ENCODE results near the gene TPD52L1. TPM values are rescaled to one million over a fixed set of nuclear protein-coding genes. Genes with fewer than 3 reads are reported as not detected.
A peak's percentile ranks its signal among the peaks of the same experiment; 100 is the strongest.

TPD52L1 gene
- polyA plus RNA-seq, 3 donors from 2014 or later: 2.2 to 5.2 (median 4.4) TPM

GRCh38 chr6:125294036-125294435 is 140.5 kb downstream of the TPD52L1 start:
- H3K4me3 Mint-ChIP-seq: no peak overlapping the region
- peak overlapping the region in 1 of 6 donors; percentile 19 for H3K27ac Mint-ChIP-seq
- peaks cover 27 to 64% (median 28%) of the 10 kb centered on the region in 3 donors for H3K36me3 Mint-ChIP-seq
- no peak for DNase-seq
- no peaks in the 10 kb centered on the region for H3K27me3 Mint-ChIP-seq (ENCODE audit: low read depth in 3 of 3)
- no peaks in the 10 kb centered on the region for H3K9me3 Mint-ChIP-seq
- peaks cover 38 to 76% of the 10 kb centered on the region in 2 donors for H3K4me1 Mint-ChIP-seq

GRCh38 chr6:125294925-125295324 is 141.4 kb downstream of the TPD52L1 start:
- Mint-ChIP-seq H3K36me3 (peaks cover 25 to 60% (median 28%) of the 10 kb centered on the region in 3 donors), H3K4me1 (peaks cover 45 to 80% of the 10 kb centered on the region in 2 donors), H3K27me3 (ENCODE audit: low read depth in 3 of 3) (no peaks in the 10 kb centered on the region), H3K4me3 (no peak overlapping the region), H3K27ac (peak overlapping the region in 2 of 6 donors; percentile 17 to 23), H3K9me3 (no peaks in the 10 kb centered on the region)
- no peak for DNase-seq

DNA sequence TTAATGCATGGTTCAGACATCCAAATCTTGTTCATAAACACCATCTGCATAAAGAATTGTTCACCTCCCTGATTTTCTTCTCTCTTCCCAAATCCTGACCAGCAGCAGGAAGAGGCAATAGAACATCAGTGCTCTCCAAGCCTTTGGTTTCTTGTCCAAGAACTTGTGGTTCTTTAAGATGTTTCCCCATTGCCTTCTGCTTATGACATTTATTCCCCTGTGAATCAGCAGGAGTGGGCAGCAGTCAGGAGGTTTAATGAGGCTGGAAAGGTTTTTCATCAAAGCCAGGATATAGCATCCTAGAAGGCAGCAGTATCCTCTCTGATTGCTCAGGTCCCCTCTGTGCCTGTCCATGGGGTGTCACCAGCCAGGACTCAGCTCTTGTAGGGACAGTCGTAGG is 142.9 kb downstream of the TPD52L1 start:
- H3K27ac Mint-ChIP-seq: peak overlapping the region in 2 of 6 donors; percentile 0 to 19
- peaks cover 0 to 8% (median 4%) of the 10 kb centered on the region in 3 donors for H3K27me3 Mint-ChIP-seq (ENCODE audit: low read depth in 3 of 3)
- DNase-seq: no peak
- H3K9me3 Mint-ChIP-seq: no peaks in the 10 kb centered on the region
- H3K4me3 Mint-ChIP-seq: no peak overlapping the region
- peaks cover 60 to 90% of the 10 kb centered on the region in 2 donors for H3K4me1 Mint-ChIP-seq
- peaks cover 23 to 54% (median 28%) of the 10 kb centered on the region in 3 donors for H3K36me3 Mint-ChIP-seq

DNA sequence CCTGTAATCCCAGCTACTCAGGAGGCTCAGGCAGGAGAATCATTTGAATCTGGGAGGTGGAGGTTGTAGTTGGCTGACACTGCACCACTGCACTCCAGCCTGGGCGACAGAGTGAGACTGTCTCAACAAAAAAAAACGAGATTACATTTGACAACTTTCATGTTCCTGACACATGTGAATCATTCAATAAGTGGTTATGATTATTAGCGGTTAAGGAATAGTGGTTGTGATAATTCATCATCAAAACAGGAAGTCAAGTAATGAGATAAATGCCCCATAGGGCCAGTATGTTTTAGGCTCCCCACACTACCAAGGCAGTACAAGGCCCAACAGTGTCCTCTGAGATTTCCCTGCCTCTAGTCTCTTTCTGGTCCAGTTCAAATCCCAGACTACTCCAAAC is 145.7 kb downstream of the TPD52L1 start:
- DNase-seq: peak; percentile 48 to 62 (median 59)
- H3K27me3 Mint-ChIP-seq (ENCODE audit: low read depth in 3 of 3): peaks cover 0 to 8% (median 4%) of the 10 kb centered on the region in 3 donors

GRCh38 chr6:125300992-125301434 is 147.4 kb downstream of the TPD52L1 start:
- Mint-ChIP-seq H3K4me1 (peaks cover 61 to 69% of the 10 kb centered on the region in 2 donors), H3K4me3 (peak overlapping the region; percentile 92 to 97 (median 96)), H3K27me3 (ENCODE audit: low read depth in 3 of 3) (peaks cover 0 to 8% (median 6%) of the 10 kb centered on the region in 3 donors), H3K9me3 (peaks cover 0 to 3% (median 0%) of the 10 kb centered on the region in 6 donors), H3K36me3 (peaks cover 14 to 21% (median 19%) of the 10 kb centered on the region in 3 donors), H3K27ac (peak overlapping the region; percentile 92 to 98 (median 96))
- no peak for DNase-seq

More for the DNA sequence above, 145.7 kb downstream of the TPD52L1 start:
- Mint-ChIP-seq H3K4me3 (peak overlapping the region; percentile 92 to 97 (median 96)), H3K36me3 (peaks cover 19 to 35% (median 23%) of the 10 kb centered on the region in 3 donors), H3K9me3 (no peaks in the 10 kb centered on the region), H3K4me1 (peaks cover 69 to 86% of the 10 kb centered on the region in 2 donors), H3K27ac (peak overlapping the region; percentile 92 to 98 (median 96))

GRCh38 chr6:125301435-125302391 is 148.1 kb downstream of the TPD52L1 start, which contains the start of gene HDDC2:
TSS of gene HDDC2 (minus strand) at chr6:125301967. CDS start at chr6:125301932, 35 bp downstream.
- H3K4me3 Mint-ChIP-seq: peak within 1 kb of the TSS; percentile 92 to 97 (median 96)
- peaks cover 0 to 3% (median 0%) of the 10 kb centered on the region in 6 donors for H3K9me3 Mint-ChIP-seq
- H3K36me3 Mint-ChIP-seq: peaks cover 14 to 19% (median 17%) of the 10 kb centered on the region in 3 donors
- peak; percentile 68 to 70 (median 68) for DNase-seq
- peaks cover 0 to 8% (median 6%) of the 10 kb centered on the region in 3 donors for H3K27me3 Mint-ChIP-seq (ENCODE audit: low read depth in 3 of 3)
- H3K27ac Mint-ChIP-seq: peak within 1 kb of the TSS; percentile 92 to 98 (median 96)
- H3K4me1 Mint-ChIP-seq: peaks cover 57 to 62% of the 10 kb centered on the region in 2 donors

DNA sequence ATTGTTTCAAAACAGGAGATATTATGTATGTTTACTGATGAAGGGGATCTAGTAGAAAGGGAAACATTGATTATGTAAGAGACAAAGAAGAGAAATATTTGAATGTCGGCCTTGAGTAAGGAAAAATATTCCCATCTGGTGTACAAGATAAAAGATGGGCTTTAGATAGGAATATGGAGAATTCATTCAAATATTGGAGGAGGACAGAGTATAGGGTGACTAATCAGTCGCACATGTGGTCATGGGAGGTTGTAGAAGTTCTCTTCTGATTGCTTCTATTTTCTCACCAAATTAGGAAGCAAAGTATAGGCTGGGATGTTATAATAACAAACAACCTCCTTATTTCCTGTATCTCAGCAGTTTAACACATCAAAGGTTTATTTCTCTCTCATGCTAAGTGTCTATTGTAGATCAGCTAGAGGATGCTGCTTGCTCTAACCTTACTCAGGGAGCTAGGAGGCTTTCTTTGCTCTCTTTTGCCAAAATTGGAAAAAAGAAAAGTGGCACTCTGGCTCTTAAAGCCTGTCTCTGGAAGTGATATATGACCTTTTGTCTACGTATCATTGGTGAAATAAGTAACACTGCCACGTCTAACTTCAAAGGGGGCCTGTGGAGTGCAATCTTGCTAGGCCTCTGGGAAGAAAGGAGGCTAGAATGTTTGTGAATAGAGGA is 149.4 kb downstream of the TPD52L1 start:
- peaks cover 0 to 9% (median 8%) of the 10 kb centered on the region in 3 donors for H3K27me3 Mint-ChIP-seq (ENCODE audit: low read depth in 3 of 3)
- peak overlapping the region; percentile 86 to 97 (median 95) for H3K4me3 Mint-ChIP-seq
- H3K4me1 Mint-ChIP-seq: peaks cover 48 to 57% of the 10 kb centered on the region in 2 donors
- H3K27ac Mint-ChIP-seq: peak overlapping the region; percentile 49 to 92 (median 84)
- H3K36me3 Mint-ChIP-seq: peaks cover 8 to 11% (median 9%) of the 10 kb centered on the region in 3 donors
- peaks cover 0 to 3% (median 0%) of the 10 kb centered on the region in 6 donors for H3K9me3 Mint-ChIP-seq
- DNase-seq: peak in 1 of 3 donors; percentile 8

DNA sequence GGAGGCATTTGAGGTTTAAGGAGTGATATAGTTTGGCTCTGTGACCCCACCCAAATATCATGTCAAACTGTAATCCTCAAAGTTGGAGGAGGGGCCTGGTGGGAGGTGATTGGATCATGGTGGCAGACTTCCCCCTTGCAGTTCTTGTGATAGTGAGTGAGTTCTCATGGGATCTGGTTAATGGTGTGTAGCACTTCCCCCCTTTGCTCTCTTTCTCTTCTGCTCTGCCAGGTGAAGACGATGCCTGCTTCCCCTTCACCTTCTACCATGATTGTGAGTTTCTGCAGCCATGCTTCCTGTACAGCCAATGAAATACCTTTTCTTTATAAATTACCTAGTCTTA is 149.9 kb downstream of the TPD52L1 start:
- DNase-seq: no peak
- H3K27ac Mint-ChIP-seq: peak overlapping the region; percentile 37 to 92 (median 69)
- H3K9me3 Mint-ChIP-seq: peaks cover 0 to 3% (median 0%) of the 10 kb centered on the region in 6 donors
- H3K4me3 Mint-ChIP-seq: peak overlapping the region in 3 of 5 donors; percentile 13 to 96 (median 57)
- H3K27me3 Mint-ChIP-seq (ENCODE audit: low read depth in 3 of 3): peaks cover 0 to 10% (median 8%) of the 10 kb centered on the region in 3 donors
- peaks cover 3 to 6% (median 6%) of the 10 kb centered on the region in 3 donors for H3K36me3 Mint-ChIP-seq
- H3K4me1 Mint-ChIP-seq: peaks cover 47 to 56% of the 10 kb centered on the region in 2 donors

DNA sequence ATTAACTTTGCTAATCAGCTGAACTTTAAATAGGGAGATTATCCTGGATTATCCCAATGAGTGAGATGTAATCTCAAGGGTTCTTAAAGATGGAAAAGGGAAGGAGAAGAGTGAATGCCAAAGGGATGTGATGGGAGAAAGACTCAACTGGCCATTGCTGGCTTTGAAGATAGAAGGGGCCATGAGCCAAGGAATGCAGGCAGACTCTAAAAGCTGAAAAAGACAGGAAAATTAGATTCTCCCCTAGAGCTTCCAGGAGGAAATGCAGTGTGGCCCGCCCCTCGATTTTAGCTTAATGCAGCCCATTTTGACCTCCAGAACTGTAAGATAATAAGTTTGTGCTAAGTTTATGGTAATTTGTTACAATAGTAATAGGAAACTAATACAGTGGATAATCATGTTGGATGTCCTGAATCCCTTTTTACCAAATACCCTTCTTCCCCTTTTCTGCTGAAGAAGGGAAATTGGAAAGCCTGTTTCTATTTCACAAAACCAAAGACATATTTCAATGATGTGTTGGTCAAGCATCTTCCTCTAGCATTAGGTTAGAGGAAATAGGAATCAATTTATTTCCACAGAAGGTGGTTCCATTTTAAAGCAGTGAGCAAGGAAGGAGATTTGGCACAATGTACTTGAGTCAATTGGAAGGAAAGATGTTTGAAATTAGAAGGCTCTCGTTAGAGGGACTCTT is 151.5 kb downstream of the TPD52L1 start:
- peaks cover 32 to 39% of the 10 kb centered on the region in 2 donors for H3K4me1 Mint-ChIP-seq
- H3K36me3 Mint-ChIP-seq: no peaks in the 10 kb centered on the region
- peaks cover 0 to 3% (median 0%) of the 10 kb centered on the region in 6 donors for H3K9me3 Mint-ChIP-seq
- no peak overlapping the region for H3K4me3 Mint-ChIP-seq
- DNase-seq: no peak
- no peak overlapping the region for H3K27ac Mint-ChIP-seq
- peaks cover 0 to 10% (median 7%) of the 10 kb centered on the region in 3 donors for H3K27me3 Mint-ChIP-seq (ENCODE audit: low read depth in 3 of 3)

DNA sequence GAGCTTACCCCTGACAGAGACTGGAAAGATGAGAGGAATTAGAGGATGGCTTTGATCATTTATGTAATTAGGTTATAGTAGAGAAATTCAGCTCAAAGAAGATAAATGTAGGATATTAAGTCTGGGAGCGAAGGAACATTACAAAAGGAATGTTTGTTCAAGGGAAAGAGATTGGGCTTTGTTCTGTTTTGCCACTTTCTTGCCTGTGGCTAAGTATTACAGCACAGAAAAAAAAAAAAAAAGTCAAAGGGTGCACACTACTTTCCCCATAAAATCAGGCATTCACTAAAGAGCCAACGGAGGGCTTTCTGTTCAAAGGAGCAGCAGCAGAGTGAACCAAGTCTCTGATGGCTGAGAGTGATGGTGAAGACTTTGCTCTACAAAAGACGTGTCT is 153.2 kb downstream of the TPD52L1 start:
- Mint-ChIP-seq H3K4me1 (peaks cover 20 to 27% of the 10 kb centered on the region in 2 donors), H3K9me3 (peaks cover 0 to 3% (median 0%) of the 10 kb centered on the region in 6 donors), H3K27ac (no peak overlapping the region), H3K27me3 (ENCODE audit: low read depth in 3 of 3) (peaks cover 0 to 8% (median 5%) of the 10 kb centered on the region in 3 donors), H3K36me3 (no peaks in the 10 kb centered on the region), H3K4me3 (no peak overlapping the region)
- DNase-seq: no peak

DNA sequence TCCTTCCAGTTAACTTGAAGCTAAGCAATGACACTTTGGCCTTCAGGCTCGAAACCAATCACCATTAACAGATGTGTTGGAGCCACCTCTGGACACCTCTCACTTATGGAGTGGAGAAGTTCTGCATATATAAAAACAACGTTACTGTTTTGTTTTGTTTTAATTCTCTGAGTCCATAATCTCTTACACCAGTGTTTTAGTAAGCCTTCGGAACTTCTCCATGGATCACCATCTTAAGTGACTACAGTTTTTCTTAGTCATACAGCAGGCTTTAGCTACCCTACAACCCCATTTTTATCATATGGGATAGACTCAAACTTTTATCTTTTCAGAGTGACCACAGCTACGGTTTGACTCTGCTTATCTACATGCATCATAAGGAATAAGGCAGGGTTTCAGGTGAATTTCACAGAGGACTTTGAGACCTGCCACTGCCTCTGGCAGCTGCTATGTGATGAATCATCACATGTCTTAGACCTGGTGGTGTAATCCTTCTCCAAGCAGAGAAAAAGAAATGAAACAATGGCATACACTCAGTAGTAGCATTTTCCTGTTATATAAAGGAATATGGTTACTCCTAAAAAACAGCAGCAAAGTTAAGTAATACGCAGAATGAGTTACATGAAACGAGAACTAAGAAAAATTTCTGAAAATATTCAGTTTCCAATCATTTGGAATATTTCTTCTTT is 153.7 kb downstream of the TPD52L1 start:
- Mint-ChIP-seq H3K36me3 (no peaks in the 10 kb centered on the region), H3K4me3 (no peak overlapping the region), H3K27me3 (ENCODE audit: low read depth in 3 of 3) (peaks cover 0 to 8% (median 5%) of the 10 kb centered on the region in 3 donors), H3K4me1 (peaks cover 16 to 24% of the 10 kb centered on the region in 2 donors), H3K27ac (no peak overlapping the region), H3K9me3 (peaks cover 0 to 3% (median 0%) of the 10 kb centered on the region in 6 donors)
- DNase-seq: no peak

- peak overlapping the region in 2 of 6 donors; percentile 27 to 64 for H3K27ac Mint-ChIP-seq
- peak overlapping the region in 1 of 5 donors; percentile 1 for H3K4me3 Mint-ChIP-seq
These were observed 154.5 kb downstream of the TPD52L1 start for GRCh38 chr6:125307964-125308615.

More at GRCh38 chr6:125307964-125308615, 154.5 kb downstream of the TPD52L1 start:
- peak; percentile 15 to 32 (median 29) for DNase-seq
- H3K36me3 Mint-ChIP-seq: no peaks in the 10 kb centered on the region
- peaks cover 8 to 16% of the 10 kb centered on the region in 2 donors for H3K4me1 Mint-ChIP-seq
- H3K9me3 Mint-ChIP-seq: peaks cover 0 to 3% (median 0%) of the 10 kb centered on the region in 6 donors
- peaks cover 0 to 8% (median 5%) of the 10 kb centered on the region in 3 donors for H3K27me3 Mint-ChIP-seq (ENCODE audit: low read depth in 3 of 3)

All from immature natural killer cell (primary cell).